Neural cell (in vitro differentiated cells): ENCODE data around the gene CST4. TPM values are rescaled to one million over a fixed set of nuclear protein-coding genes. Genes with fewer than 3 reads are reported as not detected.

ENCODE experiments used
- H2AFZ ChIP-seq: fragments of 200-600, 300-800 bp; sonication (generic), shearing (Covaris generic); 2 replicates; pipeline ENCODE4 v1.6.0; 2014; ENCODE audit warnings: low read depth, mild to moderate bottlenecking, antibody characterized with exemption, low read length, moderate library complexity
- H3F3A ChIP-seq: fragments of 200-600 bp; shearing (Covaris generic); 2 replicates; pipeline ENCODE4 v1.6.1; 2016; ENCODE audit warnings: mild to moderate bottlenecking, moderate library complexity, mixed read lengths, antibody characterized with exemption, low read length; ENCODE audit not compliant: insufficient read depth, poor library complexity, severe bottlenecking
- H3K27ac ChIP-seq: fragments of 200-600, 300-800 bp; sonication (generic), shearing (Covaris generic); 2 replicates; pipeline ENCODE4 v1.5.1; 2014; ENCODE audit warnings: mild to moderate bottlenecking, low read length, moderate library complexity
- H3K27me3 ChIP-seq: fragments of 300-800, 200-600 bp; sonication (generic), shearing (Covaris generic); 2 replicates; pipeline ENCODE4 v1.6.0; 2014; ENCODE audit warnings: mild to moderate bottlenecking, low read depth, low read length, moderate library complexity; ENCODE audit not compliant: insufficient read depth
- H3K36me3 ChIP-seq: fragments of 300-800, 200-600 bp; sonication (generic), shearing (Covaris generic); 2 replicates; pipeline ENCODE4 v1.5.1; 2014; ENCODE audit warnings: mild to moderate bottlenecking, antibody characterized with exemption, low read length, moderate library complexity; ENCODE audit not compliant: insufficient read depth
- H3K4me2 ChIP-seq: fragments of 300-800, 200-600 bp; sonication (generic), shearing (Covaris generic); 2 replicates; pipeline ENCODE4 v1.6.0; 2014; ENCODE audit warnings: mild to moderate bottlenecking, low read length
- H3K4me3 ChIP-seq: fragments of 300-800, 200-600 bp; sonication (generic), shearing (Covaris generic); 2 replicates; pipeline ENCODE4 v1.5.1; 2014; ENCODE audit warnings: mild to moderate bottlenecking, low read length, moderate library complexity
- H3K79me2 ChIP-seq: fragments of 200-600 bp; shearing (Covaris generic); replicated peaks from 2 replicates; pipeline ENCODE4 v1.6.0; 2014; ENCODE audit warnings: mild to moderate bottlenecking, low read length, moderate library complexity; ENCODE audit not compliant: insufficient read depth
- H3K9ac ChIP-seq: fragments of 300-800, 200-600 bp; sonication (generic), shearing (Covaris generic); 2 replicates; pipeline ENCODE4 v1.6.1; 2016; ENCODE audit warnings: mild to moderate bottlenecking, low read length, mixed read lengths
- H3K9me2 ChIP-seq: fragments of 200-600 bp; shearing (Covaris generic); 2 replicates; pipeline ENCODE4 v1.6.1; 2016; ENCODE audit warnings: mild to moderate bottlenecking, low read length, mixed read lengths; ENCODE audit not compliant: insufficient read depth
- H3K9me3 ChIP-seq: fragments of 200-600, 300-800 bp; sonication (generic), shearing (Covaris generic); 2 replicates; pipeline ENCODE4 v1.6.1; 2016; ENCODE audit warnings: mild to moderate bottlenecking, mixed run types, low read length, moderate library complexity, mixed read lengths
- H4K20me1 ChIP-seq: fragments of 200-600 bp; shearing (Covaris generic); 2 replicates; pipeline ENCODE4 v1.6.1; 2016; ENCODE audit warnings: mild to moderate bottlenecking, mixed run types; ENCODE audit not compliant: insufficient read depth
- EP300 ChIP-seq: fragments of 450-650 bp; conservative IDR thresholded peaks from 2 replicates; pipeline ENCODE4 v1.6.1; 2014; ENCODE audit warnings: antibody characterized with exemption, mild to moderate bottlenecking, moderate library complexity; ENCODE audit not compliant: poor library complexity, severe bottlenecking
- EZH2 ChIP-seq: fragments of 200-600, 300-800 bp; shearing (Covaris generic), sonication (generic); IDR thresholded peaks from 2 replicates; pipeline ENCODE4 v1.6.1; 2014; ENCODE audit warnings: antibody characterized with exemption, low read length, borderline replicate concordance, mild to moderate bottlenecking; ENCODE audit not compliant: insufficient read depth, poor library complexity, severe bottlenecking
- MXI1 ChIP-seq: fragments of 450-650 bp; conservative IDR thresholded peaks from 2 replicates; pipeline ENCODE4 v1.6.1; 2014; ENCODE audit warnings: antibody characterized with exemption, mild to moderate bottlenecking; ENCODE audit not compliant: poor library complexity, severe bottlenecking
- POLR2AphosphoS5 ChIP-seq: IDR thresholded peaks from 2 replicates; pipeline ENCODE4 v1.6.1; 2012
- RAD21 ChIP-seq: fragments of 450-650 bp; conservative IDR thresholded peaks from 2 replicates; pipeline ENCODE4 v1.6.1; 2014; ENCODE audit warnings: antibody characterized with exemption, mild to moderate bottlenecking, moderate library complexity
- SMC3 ChIP-seq: fragments of 450-650 bp; conservative IDR thresholded peaks from 2 replicates; pipeline ENCODE4 v1.6.1; 2014; ENCODE audit warnings: antibody characterized with exemption, mild to moderate bottlenecking, moderate library complexity; ENCODE audit not compliant: poor library complexity
- TAF1 ChIP-seq: IDR thresholded peaks from 2 replicates; pipeline ENCODE4 v1.6.1; 2012; ENCODE audit warnings: low read depth
- polyA plus RNA-seq: library from polyadenylated mRNA; depleted of rRNA; stranded (reverse); fragments of >200 nt; gene quantifications from 2 replicates; pipeline ENCODE4 v1.2.3, GENCODE V29; 2014
- TF ChIP-seq, protein P1 (sequence below): fragments of 450-650 bp; IDR thresholded peaks from 2 replicates; pipeline ENCODE4 v1.5.1; 2014; ENCODE audit warnings: antibody characterized with exemption, mild to moderate bottlenecking, moderate library complexity; ENCODE audit not compliant: poor library complexity, severe bottlenecking
- TF ChIP-seq, protein P2 (sequence below): IDR thresholded peaks from 2 replicates; pipeline ENCODE4 v1.6.1; 2012; ENCODE audit warnings: borderline replicate concordance

CST4 gene
- polyA plus RNA-seq, 1 donor from 2014 or later = not detected

DNA sequence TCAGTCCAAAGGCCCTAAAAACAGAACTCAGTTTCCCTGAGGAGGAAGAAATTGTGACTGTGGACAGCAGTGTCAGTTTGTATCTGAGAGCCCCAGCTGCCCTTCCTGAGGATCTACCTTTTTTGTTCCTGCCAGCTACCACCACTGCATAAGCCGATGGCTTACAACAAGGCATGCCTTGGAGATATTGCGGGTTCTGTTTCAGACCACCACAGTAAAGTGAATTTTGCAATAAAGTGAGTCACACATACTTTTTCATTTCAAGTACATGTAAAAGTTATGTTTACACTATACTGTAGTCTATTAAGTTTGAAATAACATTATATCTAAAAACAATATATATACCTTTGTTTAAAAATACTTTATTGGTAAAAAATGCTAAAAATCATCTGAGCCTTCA, 41.5 kb downstream of the CST4 start:
- H3K4me3 ChIP-seq = no peak overlapping the region
- H3K9ac ChIP-seq = no peak overlapping the region
- no peak overlapping the region for H3K27ac ChIP-seq
- H3F3A ChIP-seq = no peaks in the 10 kb centered on the region
- no peaks in the 10 kb centered on the region for H3K27me3 ChIP-seq
- no peaks in the 10 kb centered on the region for H3K9me3 ChIP-seq
- no peaks in the 10 kb centered on the region for H3K79me2 ChIP-seq
- no peak for TF ChIP-seq RAD21
- no peak for TF ChIP-seq EP300
- no peak for TF ChIP-seq MXI1
- TF ChIP-seq, protein P1, sequence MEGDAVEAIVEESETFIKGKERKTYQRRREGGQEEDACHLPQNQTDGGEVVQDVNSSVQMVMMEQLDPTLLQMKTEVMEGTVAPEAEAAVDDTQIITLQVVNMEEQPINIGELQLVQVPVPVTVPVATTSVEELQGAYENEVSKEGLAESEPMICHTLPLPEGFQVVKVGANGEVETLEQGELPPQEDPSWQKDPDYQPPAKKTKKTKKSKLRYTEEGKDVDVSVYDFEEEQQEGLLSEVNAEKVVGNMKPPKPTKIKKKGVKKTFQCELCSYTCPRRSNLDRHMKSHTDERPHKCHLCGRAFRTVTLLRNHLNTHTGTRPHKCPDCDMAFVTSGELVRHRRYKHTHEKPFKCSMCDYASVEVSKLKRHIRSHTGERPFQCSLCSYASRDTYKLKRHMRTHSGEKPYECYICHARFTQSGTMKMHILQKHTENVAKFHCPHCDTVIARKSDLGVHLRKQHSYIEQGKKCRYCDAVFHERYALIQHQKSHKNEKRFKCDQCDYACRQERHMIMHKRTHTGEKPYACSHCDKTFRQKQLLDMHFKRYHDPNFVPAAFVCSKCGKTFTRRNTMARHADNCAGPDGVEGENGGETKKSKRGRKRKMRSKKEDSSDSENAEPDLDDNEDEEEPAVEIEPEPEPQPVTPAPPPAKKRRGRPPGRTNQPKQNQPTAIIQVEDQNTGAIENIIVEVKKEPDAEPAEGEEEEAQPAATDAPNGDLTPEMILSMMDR = no peak
- no peak for TF ChIP-seq SMC3
- TF ChIP-seq TAF1 = no peak
- TF ChIP-seq POLR2AphosphoS5 = no peak
- TF ChIP-seq, protein P2, sequence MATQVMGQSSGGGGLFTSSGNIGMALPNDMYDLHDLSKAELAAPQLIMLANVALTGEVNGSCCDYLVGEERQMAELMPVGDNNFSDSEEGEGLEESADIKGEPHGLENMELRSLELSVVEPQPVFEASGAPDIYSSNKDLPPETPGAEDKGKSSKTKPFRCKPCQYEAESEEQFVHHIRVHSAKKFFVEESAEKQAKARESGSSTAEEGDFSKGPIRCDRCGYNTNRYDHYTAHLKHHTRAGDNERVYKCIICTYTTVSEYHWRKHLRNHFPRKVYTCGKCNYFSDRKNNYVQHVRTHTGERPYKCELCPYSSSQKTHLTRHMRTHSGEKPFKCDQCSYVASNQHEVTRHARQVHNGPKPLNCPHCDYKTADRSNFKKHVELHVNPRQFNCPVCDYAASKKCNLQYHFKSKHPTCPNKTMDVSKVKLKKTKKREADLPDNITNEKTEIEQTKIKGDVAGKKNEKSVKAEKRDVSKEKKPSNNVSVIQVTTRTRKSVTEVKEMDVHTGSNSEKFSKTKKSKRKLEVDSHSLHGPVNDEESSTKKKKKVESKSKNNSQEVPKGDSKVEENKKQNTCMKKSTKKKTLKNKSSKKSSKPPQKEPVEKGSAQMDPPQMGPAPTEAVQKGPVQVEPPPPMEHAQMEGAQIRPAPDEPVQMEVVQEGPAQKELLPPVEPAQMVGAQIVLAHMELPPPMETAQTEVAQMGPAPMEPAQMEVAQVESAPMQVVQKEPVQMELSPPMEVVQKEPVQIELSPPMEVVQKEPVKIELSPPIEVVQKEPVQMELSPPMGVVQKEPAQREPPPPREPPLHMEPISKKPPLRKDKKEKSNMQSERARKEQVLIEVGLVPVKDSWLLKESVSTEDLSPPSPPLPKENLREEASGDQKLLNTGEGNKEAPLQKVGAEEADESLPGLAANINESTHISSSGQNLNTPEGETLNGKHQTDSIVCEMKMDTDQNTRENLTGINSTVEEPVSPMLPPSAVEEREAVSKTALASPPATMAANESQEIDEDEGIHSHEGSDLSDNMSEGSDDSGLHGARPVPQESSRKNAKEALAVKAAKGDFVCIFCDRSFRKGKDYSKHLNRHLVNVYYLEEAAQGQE = no peak
- no peak for TF ChIP-seq EZH2
- H2AFZ ChIP-seq = no peak overlapping the region
- H3K36me3 ChIP-seq = no peaks in the 10 kb centered on the region
- H4K20me1 ChIP-seq = no peaks in the 10 kb centered on the region
- H3K4me2 ChIP-seq = no peak overlapping the region
- H3K9me2 ChIP-seq = no peaks in the 10 kb centered on the region

DNA sequence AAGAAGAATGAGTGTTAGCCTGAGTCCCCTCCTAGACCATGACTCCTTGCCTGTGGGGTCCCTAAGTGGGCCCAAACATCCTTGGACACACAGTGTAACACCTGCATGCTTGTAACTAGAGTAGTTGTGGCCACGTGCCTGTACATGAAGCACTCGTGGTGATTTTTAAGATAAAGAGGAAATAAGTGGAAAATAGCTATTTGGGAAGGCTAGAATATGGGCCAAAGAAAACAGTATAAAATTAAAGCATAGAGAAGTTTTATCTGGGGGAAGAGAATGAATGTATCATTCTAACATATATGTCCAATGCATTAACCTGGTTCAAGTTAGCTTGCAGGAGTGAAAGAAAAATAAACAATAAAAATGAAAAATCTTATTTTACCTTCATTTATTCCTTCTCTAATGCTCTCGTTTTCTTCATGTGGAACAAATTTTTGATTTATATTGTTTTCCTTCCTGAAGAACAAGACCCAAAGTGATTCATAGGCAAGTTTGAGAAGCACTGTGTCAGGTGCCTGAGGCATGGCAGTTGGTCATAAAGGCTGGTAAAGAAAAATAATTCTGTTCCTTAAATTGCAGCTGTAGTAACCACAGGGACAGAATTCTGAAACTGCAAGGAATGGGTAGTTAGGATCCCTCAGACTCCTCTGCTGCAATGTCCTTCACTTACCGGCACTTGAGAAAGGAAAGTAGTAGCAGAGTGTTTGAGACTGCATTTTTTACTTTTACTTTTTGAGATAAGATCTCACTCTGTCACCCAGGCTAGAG, 42.5 kb downstream of the CST4 start:
- Histone ChIP-seq H3K36me3 (no peaks in the 10 kb centered on the region), H3K27me3 (no peaks in the 10 kb centered on the region), H3K79me2 (no peaks in the 10 kb centered on the region), H3F3A (no peaks in the 10 kb centered on the region), H3K9me3 (no peaks in the 10 kb centered on the region), H3K4me3 (no peak overlapping the region), H3K27ac (no peak overlapping the region), H4K20me1 (no peaks in the 10 kb centered on the region), H3K4me2 (no peak overlapping the region), H3K9ac (no peak overlapping the region), H3K9me2 (no peaks in the 10 kb centered on the region), H2AFZ (no peak overlapping the region)
- TF ChIP-seq EP300 = no peak
- no peak for TF ChIP-seq MXI1
- TF ChIP-seq EZH2 = no peak
- TF ChIP-seq, protein P1 = no peak
- no peak for TF ChIP-seq RAD21
- TF ChIP-seq SMC3 = no peak
- TF ChIP-seq, protein P2 = no peak
- no peak for TF ChIP-seq POLR2AphosphoS5
- TF ChIP-seq TAF1 = no peak
